NCI-H69 (cell line): Measurements from ENCODE around the gene CHST13.

Experiments
- DNase-seq: peaks from one replicate; lab custom pipeline; 2025; lab: John Stamatoyannopoulos, UW

Gene CHST13

DNA sequence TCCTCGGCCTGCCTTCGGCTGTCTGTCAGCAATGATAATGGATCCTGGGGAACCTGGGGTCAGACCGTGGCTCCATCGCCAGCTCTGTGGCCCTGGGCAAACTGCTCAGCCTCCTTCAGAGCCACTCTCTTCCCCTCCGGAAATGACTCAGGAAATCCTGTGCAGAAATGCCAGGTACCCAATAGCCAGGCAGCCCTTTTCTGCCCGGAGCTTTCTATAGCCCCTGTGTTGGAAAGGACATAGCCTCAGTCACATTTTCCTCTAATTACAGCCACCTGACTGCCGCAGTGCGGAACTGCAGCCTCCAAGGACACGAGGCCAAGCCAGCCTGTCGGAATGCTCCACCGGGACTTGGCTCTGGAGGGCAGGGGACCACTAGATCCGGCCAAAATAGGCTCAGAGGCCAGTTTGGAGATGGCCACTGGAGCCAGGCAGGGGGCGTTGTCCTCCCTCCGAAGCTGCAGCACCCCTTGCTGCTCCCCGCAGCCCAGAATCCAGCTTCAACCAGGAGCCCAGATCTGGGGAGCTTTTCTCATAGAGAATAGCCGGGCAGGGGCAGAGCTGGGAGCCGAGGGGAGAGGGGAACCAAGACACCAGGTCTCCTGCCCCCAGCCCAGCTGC is 36.7 kb upstream of the CHST13 start:
- no peak for DNase-seq

DNA sequence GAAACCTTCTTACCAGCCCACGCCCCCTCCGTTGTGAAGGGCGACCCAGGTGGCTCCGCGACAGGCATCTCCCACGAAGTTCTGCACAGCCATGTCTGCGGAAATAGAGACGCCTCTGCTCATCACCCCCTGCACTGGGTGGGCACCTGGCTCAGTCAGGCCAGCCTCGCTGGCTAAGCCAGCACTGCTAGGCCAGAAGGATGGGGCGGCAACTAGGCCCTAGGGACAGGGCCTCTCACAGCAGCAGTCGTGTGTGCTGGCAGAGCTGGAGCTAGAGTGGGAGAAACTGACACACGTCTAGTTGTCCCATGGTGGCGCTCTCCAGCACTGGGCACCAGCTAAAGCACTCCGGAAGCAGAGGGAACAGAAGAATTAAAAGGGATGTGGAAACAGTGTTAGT is 35.8 kb upstream of the CHST13 start:
- DNase-seq, result peak; percentile 4

DNA sequence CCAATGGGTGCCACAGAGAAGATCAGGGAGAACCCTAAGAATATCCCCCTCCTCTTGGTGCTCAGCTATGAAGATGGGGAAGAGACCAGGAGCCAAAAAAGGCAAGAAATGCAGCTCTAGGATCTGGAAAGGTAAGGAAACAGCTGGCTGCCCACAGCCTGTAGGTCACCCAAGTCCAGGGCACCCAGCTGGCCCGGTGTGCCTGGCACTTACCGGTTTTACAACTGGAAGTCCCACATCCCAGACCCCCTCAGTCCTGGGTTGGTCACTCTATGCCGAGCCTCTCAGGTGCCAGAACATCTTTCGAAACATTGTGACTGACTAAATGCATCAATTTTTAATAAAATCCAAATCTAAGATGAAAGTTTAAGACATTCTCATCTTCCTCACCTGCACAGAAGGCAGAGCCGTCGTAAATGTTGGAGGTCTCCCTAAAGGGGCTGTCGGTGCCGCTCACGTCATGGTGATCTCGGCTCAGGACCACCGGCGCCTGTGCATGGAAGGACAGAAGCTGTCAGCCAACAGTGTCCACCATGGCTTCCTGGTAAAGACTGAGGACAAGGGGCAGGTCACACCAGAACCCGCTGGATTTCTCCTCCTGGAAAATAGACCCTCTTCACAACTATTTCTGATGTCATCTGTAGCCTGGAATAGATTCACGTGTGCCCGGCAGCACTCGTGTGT is 34.9 kb upstream of the CHST13 start:
- no peak for DNase-seq

DNA sequence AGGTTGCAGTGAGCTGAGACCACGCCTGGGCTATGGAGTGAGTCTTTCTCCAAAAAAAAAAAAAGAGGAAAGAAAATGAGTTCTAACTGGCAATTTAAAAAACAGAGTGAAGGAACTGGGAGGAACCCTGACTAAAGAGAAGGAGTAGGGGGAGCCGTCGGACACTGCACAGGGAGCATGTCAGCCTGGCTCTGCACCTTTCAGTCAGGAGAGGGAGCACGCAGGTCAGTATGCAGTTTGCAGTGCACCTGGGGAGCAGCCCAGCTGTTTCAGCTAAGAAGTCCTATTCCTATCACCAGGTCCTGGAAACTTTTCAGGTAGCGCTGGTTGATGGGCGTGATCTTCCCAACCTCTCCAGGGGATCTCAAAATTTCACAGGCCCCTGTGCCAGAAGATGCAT is 33.3 kb upstream of the CHST13 start:
- peak; percentile 55 for DNase-seq

DNA sequence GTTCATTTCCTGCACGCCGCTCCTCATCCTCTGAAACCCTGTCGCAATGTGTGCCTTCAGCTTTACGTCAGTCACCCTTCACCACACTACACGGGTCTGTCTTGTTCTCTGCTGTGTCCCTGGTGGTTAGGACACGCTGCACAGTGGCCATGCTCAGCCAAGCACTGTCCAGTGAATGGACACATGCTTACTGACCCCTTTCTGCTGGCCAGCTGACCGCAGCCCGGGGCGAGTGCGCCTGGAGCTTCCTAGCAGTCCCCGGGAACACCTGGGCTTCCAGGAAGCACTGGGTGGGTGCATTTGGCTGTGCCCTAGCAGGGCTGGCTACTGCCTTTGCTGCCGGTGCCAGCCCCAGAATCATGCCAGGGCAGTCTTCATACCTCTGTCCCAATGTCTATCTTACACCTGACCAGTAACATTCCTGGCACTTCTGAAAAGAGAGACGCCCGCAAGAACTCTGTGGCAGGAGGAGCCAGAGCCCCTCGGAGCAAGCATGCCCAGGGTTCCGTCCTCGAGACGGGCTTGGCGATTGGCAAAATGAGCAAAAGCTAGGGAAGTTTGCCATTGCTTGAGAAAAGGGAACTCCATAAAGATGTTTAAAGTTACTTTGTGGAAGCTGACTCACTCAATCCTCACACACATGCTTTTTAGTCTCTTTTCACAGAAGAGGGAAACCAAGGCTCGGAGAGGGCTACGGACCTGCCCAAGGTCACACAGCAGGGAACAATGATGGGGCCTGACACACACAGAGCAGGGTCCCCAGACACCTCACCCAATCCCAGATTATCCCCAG is 32.5 kb upstream of the CHST13 start:
- no peak for DNase-seq

DNA sequence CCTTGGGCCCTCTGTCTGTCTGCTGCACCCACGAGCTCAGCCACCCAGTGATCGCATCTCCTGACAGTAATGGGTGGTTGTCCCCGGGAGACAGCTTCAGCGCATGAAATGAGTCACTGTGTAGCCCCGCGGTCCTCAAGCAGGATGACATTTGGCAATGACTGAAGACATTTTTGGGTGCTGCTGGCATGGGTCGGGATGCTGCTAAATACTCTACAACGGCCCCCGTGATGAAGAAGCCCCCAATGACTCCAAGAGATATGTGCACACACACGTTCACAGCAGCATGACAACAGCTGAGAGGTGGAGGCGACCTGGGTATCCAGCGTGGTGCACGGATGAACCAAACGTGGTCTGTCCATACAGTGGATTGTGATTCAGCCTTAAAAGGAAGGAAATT is 30.9 kb upstream of the CHST13 start:
- no peak for DNase-seq

DNA sequence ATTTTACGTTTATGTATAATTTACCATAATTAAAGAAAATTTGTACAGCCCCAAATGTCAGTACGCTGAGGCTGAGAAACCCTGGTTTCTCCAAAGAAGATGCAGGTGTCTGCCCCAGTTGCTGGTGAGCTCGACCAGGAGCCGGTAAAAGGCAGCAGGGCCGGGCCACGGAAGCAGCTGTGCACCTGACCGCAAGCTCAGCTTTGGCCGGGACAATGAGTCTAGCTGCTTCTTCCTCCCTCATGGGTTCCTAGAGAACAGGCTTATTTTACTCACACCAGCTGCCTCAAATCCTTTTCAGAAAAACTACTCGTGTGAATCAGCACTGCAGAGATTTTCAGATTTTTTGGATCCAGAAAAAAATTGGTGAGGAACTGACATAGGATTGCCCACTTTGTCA is 30.2 kb upstream of the CHST13 start:
- no peak for DNase-seq

DNA sequence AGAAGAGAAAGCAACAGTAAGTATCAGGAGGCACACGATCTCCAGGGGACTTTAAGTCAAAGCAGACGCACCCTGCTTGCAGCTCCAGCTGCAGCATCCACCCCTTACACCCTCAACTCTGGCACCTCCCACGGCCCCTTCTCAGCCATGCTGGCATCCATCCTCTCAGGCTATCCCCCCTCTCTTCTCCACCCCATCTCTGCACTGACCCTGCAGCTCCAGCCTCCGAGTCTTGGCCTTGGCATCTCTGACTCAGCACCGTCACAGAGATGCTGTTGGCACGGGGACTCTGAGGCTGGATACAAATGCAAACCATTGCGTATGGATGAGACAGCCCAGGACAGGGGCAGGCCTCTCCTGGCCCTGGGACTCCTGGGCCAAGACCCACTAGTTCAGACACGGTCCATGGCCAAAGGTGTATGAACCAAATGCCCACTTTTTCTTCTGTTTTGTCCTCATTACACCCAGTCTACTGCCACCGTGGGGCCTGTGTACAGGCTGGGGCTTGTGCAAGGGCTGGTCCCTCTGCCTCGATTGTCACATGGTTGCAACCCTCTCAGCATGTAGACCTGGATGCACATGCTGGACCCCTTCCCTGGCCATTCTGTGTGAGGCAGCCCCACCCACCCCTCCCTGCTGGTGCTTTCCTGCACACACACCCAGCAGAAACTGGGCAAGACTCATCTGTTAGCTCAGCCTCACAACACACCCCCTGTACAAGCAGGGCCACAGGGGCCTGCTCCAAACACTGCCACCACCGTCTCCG is 29.6 kb upstream of the CHST13 start:
- no peak for DNase-seq

DNA sequence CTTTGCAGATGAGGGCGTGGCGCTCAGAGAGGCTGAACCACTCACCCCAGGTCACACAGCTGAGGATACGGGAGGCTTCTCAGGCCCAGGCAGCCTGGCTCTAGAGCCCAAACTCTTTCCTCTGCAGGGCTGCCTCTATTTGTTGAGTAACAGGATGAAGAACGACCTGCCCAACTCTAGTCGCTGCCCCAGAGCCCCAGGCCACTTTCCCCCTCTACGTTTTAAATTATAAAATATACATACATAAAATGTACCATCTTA is 29.1 kb upstream of the CHST13 start:
- DNase-seq, result no peak

DNA sequence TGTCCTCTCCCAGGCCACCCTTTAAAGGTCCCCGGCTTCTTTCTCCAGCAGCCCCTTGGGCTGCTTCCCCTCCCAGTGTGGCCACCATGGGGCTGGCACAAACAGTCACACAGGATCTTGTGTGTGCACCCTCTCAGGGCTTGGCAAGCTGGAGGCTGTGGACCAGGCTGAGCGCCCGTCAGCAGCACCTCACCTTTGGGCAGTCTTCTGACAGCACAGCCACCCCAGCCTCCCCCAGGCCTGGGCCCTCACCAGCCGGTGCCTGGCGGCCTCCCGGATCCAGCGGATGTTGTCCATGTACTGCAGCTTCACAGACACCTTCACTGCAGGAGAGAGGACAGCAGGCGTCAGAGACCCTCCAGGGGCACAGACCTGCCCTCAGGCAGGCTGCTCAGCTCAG is 28.2 kb upstream of the CHST13 start:
- DNase-seq, result no peak

DNA sequence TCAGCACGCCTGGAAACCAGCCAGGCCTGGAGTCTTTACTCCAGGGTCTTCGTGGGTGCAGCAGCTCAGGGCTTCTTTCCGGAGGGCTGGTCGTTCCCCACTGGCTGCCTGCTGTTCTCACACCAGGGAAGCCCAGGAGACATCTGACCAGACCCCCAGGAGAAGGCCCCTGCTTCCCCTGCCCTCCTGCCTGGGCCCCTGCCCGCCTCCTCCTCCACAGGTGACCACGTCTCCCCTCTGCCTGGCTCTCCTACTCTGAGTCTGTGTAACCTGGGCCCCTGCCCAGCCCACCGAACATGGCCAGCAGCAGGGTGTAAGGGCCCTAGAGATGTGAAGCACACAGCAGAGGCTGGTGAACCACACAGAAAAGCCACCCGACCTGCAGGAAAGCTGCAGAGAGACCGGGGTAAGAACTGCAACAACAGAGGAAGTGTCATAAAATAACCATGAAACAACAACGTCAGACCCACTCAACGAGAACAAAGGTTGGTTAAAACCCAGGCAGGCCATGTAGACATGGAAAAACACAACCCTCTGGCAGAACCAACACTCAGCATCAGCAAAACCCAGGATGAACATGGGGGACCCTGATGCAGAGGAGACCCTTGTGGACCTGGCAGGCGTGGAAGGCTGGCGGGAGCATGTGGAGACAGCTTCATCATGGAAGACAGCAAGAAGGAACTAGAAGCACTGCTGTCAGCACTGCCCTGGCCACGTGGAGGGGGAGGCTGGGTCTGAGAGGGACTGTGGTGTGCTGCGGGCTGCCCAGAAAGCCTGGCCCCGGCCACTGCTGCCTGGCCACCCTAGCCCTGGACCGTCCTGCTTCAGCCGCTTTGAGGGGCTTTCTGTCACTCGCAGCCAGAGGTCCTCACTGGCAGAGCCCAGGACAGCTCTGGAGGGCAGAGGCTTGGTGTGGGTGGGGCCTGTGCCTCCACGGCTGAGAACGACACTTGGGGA is 26.8 kb upstream of the CHST13 start:
- DNase-seq, result no peak

DNA sequence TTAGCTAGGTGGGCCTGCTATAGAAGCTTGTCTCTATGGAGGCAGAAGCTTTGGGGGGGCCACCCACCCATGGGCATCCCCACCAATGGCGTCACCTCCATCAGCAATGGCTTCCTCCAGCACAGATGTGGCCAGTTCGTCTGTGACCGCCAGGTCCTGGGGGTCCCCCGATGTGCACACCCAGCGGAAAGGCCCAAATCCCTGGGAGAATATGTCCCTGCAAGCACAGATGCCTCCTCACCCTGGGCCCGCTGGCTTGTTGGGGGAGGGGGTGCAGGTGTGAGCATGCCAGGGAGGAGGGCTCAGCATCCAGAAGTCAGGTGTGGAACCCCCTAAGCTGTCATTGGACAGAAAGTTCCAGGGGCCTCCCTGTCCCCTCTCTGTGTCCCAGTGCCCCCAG is 26.0 kb upstream of the CHST13 start:
- no peak for DNase-seq

DNA sequence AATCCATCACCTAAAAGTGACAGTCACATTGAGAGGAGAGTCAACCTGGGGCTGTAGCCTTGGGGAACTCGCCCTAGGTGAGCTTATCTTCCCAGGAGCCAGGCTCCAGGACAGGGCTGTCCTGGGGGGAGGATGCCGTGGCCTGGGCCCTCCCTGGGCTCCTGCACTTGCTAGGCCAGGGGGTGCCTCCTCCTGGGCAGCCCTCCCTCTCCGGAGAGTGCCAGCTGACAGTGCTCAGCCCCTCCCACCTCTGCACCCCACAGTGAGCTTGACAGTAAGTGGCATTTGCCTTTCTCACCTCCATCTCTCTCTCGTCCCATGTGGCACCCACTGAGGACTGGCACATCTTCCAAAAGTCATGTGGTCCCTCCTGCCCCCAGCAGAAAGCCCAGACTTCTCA is 25.5 kb upstream of the CHST13 start:
- no peak for DNase-seq

DNA sequence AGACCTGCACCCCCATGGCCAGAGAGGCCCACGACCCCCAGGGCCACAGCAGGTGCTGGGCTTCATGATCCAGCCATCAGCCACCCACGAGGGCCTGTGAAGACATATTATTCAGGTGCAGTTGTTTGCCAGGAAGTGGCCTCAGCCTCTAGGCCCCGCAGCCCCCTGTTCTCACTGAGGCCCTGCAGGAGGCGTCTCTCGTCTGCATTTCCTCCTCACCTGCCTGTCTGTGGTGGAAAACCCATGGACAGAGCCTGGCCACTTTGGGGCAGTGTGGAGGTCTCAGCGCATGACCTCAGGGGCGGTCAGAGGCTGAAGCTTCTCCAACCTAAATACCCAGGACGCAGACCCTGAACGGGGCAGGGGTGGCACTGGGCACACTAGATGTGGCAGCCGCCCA is 25.0 kb upstream of the CHST13 start:
- peak; percentile 19 for DNase-seq

DNA sequence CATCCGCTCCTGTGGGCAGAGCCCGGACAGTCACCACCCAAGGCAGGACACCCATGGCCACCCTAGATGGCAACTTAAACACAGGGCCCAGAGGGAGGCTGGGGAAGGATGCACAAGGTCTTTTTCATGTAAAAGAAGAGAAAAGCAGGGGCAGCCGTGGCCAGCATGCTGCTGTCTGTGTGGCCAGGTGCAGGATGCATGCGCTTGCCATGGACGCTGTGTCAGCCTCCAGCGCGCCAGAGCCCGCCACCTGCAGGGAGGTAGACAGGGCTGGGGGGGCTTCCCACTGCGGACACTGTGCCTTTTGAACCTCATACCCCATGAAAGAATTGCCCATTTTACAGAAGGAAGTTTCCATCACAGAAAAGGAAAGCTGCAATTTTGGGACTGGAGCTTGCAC is 24.6 kb upstream of the CHST13 start:
- DNase-seq, result no peak

DNA sequence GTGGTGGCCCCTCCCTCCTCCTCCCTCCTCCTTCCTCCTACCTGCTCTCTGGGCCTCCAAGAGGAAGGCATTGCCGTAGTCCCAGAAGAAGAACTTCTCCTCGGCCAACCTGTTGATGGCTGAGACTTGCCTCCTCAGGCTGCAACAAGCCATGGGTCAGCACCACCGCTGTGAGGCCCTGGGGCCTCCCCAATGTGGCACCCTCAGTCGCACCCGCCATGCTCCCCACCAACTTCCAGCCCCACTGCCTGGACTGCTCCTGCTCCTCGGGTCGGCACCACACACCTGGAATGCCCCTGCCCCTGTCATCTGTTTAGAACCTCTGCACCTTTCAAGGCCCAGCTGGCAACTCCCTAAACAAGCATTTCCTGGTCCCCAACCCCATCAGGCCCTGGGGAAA is 23.9 kb upstream of the CHST13 start:
- no peak for DNase-seq

DNA sequence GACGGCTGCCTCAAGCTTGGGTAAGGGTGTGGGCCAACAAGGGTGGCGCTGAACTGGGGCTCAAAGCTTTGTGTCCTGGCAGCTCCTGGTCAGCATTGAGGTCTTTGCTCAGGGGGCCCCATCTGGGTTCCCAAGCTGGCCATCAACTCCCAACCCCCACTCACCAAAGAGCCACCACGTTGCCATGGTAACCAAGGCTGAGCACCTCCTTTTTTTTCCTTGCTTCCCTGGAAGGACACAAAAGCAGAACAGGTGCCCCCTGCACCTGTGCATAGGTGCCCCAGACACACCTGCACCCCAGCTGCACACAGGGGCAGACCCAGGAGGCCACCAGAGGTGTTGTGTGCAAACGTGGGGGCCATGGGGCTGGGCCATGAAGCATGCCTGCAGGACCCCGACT is 22.9 kb upstream of the CHST13 start:
- DNase-seq, result no peak

DNA sequence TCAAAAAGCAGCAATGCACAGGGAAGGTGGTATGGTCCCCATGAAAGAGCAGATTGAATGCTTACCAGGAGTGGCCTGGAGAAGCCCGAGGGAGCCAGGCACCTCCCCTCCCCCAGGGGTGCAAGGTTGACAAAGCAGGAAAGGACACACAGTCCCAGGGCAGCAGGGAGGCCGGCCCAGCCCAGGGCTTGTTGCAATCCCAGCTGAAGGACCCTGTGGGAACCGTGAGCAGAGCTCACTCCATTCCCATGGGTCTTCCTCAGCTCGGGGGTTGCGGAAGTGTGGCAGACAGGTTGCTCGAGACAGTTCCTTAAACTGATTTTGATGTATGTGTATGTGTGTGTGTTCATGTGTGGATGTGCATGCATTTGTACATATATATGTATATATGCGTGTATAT is 22.2 kb upstream of the CHST13 start:
- no peak for DNase-seq

DNA sequence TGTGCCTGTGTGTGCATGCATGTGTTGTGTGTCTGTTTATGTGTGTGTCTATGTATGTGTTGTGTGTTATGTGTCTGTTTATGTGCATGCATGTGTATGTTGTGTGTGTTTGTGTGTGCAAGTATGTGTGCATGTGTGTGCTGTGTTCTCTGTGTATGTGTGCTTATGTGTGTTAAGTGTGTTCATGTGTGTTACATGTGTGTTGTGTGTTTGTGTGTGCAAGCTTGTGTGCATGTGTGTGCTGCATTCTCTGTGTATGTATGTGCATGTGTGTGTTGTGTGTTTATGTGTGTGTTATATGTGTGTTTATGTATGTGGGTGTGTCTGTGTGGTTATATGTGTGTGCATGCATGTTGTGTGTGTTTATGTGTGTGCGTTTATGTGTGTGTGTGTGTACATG is 21.3 kb upstream of the CHST13 start:
- DNase-seq, result no peak

DNA sequence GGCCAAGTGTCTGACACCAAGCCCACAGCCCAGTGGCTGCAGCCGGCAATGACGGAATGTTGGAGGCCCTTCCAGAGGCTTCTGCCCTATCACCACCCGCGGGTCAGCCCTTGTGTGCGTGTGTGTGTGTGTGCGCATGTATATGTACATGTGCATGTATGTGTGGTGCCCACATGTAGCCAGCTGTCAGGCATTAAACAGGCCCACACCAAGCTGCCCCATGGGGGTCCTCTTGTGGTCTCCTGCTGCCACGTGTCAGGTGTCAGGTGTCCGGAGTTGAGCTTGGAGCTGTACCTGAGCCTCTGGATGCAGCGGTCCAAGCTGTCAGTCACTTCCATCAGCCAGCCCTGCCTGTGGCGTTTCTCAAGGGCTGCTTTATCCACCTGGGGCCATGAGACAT is 20.3 kb upstream of the CHST13 start:
- DNase-seq, result no peak

DNA sequence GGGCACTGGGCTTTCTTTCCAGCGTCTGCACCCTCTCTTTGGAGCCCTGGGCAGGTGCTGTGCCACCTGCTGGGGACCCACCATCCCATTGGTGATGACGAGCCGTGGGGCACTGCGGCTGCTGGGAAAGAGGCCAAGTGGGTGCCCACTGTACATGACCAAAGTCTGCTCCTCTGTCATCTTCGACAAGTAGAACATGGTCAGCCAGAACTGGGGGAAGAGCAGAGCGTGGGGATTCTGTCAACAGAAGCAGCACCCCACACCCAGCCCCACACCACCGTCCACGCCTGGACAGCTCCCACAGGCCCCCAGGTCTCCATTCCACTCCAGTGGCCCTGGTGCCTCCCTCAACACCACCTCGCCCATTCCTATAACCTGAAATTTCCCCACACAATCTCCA is 16.1 kb upstream of the CHST13 start:
- DNase-seq, result no peak

DNA sequence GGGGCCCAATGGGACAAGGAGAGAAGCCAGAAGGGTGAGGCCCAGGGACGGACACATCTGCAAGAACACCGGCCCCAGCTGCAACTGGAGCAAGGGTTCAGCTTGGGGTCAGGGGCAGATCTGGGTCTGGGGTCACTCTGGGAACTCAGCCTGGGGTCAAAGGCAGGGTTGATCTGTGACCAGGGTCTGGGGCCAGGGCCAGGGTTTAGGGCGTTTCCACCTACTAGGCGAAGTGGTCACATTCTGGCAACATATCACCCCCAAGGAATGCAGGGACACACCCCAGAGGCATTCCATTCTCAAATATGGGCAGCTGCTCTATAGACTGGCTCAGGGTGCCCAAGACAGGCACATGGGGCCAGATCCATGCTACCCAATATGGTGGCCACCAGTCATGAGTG is 15.4 kb upstream of the CHST13 start:
- DNase-seq, result no peak
